GM12874 (cell line): ENCODE data around the gene NBPF3.

ENCODE experiments used
- TF ChIP-seq, protein P1 (sequence below): IDR thresholded peaks from 2 replicates; pipeline ENCODE4 v1.5.1; 2011; ENCODE audit warnings: low read depth, mild to moderate bottlenecking, control low read depth, low read length, moderate library complexity; ENCODE audit not compliant: insufficient read depth

The NBPF3 gene

DNA sequence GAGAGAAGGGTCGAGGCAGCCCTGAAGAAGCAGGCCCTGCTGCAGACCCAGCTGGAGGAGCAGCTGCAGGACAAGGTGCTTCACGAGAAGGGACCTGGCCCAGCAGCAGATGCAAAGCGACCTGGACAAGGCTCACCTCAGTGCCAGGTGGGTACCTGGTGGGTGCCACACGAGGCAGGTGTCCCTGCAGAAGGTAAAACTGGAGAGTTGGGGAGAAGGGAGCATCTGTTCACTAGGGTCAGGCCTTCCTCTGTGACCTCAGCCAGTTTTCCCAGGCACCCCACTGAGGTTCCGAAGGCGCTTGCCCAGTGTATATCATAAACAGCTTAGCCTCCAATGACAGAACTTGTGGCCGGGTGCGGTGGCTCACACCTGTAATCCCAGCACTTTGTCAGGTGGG, 5.5 kb upstream of the NBPF3 start:
- TF ChIP-seq, protein P1, sequence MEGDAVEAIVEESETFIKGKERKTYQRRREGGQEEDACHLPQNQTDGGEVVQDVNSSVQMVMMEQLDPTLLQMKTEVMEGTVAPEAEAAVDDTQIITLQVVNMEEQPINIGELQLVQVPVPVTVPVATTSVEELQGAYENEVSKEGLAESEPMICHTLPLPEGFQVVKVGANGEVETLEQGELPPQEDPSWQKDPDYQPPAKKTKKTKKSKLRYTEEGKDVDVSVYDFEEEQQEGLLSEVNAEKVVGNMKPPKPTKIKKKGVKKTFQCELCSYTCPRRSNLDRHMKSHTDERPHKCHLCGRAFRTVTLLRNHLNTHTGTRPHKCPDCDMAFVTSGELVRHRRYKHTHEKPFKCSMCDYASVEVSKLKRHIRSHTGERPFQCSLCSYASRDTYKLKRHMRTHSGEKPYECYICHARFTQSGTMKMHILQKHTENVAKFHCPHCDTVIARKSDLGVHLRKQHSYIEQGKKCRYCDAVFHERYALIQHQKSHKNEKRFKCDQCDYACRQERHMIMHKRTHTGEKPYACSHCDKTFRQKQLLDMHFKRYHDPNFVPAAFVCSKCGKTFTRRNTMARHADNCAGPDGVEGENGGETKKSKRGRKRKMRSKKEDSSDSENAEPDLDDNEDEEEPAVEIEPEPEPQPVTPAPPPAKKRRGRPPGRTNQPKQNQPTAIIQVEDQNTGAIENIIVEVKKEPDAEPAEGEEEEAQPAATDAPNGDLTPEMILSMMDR: no peak

DNA sequence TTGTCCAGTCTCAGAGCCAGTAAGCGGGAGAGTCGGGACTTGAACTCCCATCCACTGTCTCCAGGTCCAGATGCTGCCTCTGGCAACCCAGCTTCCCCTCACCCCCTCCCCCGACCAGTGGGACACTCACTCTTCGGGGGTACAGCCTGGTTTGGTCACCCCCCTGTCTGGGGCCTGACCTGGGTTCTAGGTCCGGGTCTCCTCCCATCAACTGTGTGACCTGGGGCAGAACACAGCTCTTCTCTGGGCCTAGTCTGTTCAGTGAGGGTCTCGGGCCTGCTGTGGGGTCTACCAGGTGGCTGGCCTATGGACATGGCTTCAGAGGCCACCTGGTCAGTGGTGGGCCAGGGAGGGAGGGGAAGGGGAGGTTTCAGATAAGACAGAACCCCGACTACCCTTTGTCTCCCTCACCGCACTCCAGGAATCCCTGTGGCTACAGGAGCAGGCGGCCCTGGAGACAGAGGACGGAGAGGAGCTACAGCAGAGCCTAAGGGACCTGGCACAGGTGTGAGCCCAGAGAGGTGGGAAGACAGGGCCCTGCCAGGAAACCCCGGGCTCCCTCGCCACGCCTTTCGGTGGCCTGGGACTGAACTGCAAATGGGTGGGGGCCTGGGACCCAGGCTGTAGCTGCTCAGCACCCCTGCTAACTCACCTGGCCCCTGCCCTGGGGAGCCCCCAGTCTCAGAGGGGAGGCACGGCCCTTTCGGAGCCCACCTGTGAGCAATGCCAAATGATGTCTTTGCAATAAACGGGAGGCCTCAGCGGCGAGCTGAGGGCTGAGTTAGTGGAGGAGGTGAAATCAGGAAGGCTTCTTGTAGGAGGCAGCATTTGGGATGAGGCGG, 4.1 kb upstream of the NBPF3 start:
- TF ChIP-seq, protein P1: no peak

DNA sequence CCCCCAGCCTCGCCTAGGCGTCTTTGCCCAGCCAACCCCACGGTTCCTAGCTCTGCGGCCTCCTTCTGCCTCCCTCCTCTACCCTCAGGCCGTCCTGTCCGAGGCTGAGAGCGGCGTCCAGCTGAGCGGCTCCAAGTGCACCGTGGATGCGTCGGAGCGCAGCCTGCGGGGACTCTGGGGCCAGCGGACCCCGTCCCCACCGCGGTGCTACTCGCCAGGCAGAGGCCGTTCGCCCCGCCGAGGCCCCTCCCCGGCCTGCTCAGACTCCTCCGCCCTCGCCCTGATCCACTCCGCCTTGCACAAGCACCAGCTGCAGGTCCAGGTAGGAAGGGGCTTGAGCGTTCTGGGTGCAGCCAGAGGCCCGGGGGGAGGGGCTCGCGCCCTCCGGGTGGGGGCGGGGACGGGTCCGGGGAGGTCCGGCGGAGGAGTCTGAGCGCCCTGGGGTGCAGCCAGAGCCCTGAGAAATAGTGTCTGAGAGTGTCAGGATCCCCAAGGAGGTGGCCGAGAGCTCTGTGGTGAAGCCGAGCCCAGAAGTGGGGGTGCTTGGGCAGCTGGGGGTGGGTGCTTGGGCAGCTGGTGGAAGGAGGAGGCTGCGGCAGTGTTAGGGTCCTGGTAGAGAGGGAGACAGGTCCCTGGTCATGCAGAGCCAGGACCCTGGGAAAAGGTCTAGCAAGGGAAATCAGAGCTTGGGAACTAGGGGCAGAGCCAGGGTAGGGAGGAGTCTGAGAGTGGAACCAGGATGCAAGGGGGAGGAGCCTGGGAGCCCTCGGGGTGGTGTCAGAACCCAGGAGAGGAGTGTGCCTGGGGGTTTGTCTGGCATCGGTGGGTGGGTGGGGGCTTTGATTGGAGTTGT, 3.2 kb upstream of the NBPF3 start:
- TF ChIP-seq, protein P1: no peak

- TF ChIP-seq, protein P1: no peak
These were observed 2.6 kb upstream of the NBPF3 start for GRCh38 chr1:21437341-21437640.

DNA sequence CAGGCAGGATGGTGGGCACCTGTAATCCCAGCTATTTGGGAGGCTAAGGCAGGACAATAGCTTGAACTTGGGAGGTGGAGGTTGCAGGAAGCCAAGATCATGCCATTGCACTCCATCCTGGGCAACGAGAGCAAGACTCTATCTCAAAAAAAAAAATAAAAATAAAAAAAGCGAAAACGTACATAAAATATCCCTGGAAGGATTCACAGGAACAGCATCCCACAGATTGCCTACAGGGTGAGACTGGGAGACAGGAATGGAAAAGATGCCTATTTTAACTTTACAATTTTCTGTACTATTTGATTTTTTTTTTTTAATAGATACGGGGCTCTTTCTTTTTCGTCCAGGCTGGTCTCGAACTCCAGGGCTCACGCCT, 604 bp upstream of the NBPF3 start:
- TF ChIP-seq, protein P1: no peak

DNA sequence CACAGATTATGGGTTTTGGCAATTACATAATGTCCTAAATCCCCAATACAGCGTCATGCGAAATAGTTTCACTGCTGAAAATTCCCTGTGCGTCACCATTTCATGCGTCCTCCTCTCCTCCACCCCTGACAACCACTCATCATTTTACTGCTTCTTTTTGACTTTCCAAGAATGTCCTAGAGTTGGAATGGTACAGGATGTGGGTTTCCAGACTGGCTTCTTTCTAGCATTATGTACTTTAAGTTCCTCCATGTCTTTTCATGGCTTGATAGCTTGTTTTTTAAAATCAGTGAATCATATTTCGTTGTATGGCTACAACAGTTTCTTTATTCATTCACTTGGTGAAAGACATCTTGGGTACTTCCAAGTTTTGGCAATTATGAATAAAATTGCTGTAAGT, 7.4 kb downstream of the NBPF3 start:
- TF ChIP-seq, protein P1: no peak

- TF ChIP-seq, protein P1: no peak
These were observed 10.0 kb downstream of the NBPF3 start for GRCh38 chr1:21449906-21450305.
